CD4-positive, alpha-beta T cell treated with Interleukin-1 beta for 1 hour (primary cell): ENCODE results near the gene PTGER3.
"Not testable (repeated sequence)": the region's sequence is repeated elsewhere in the genome, so short reads cannot be mapped to it uniquely, and the experiment has no call there.

ENCODE experiments used
- DNase-seq, 2 donors: peaks; one replicate each; pipeline ENCODE4 v3.0.0-alpha.2; 2020 to 2022

PTGER3 gene

DNA sequence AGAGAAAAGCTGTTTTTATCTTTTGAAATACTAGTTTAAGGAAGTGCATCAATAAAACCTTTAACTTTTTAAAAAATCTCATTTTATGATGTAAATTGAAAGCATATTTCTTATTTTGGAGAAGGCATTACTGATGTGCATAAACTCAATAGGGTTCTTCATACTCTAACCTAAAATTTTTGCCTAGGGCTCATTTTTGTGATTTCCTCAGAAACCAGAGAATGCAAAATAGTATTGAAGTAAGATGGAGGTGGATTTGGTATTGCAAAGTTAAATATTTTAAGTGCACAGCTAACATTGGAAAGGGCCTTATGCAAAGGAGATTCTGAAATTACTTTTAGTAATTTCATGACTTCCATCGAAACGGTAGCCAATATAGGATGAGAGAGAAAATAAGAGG is 101.9 kb downstream of the PTGER3 start:
- no peak for DNase-seq

DNA sequence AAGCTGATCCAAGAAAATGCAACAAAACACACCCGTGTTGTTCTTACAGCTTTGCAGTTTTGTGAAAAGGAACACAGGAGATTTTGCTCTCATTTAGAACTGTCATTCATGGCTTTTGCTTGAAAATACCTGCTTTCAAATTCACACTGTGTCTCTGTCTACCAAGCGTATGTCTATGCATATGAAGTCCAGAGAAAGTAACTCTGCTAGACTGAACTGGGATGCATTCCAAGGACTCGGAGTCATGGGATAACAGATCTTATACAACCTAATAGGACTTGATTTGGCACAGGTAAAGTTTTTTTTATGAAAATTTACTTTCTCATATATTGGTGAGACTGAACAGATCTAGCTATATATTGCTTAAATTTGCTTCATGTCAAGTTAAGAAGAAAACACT is 102.4 kb downstream of the PTGER3 start:
- no peak for DNase-seq

DNA sequence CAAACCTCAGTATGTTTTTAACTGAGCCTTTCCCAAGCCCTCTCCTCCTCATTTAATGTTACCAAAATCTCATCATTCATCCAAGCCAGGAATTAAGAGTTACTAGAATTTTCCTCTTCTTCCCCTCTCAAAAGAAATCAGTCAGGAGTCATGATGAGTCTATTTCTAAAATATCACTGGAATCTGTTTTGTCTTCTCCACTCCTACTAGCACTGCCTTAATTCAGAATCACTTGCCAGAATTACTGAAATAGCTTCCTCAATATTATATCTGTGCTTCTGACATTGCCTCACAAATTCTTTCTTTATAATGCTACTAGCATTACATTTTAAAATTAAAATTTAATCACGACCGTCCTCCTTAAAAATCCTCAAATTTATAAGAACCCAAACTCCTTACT is 106.1 kb downstream of the PTGER3 start:
- no peak for DNase-seq

DNA sequence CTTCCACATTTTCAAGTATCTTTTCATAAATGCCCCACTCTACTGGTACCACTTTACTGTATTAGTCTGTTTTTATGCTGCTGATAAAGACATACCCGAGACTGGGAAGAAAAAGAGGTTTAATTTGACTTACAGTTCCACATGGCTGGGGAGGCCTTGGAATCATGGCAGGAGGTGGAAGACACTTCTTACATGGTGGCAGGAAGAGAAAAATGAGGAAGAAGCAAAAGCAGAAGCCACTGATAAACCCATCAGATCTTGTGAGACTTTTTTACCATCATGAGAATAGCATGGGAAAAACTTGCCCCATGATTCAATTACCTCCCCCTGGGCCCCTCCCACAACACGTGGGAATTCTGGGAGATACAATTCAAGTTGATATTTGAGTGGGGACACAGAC is 107.2 kb downstream of the PTGER3 start:
- not testable (repeated sequence) for DNase-seq

DNA sequence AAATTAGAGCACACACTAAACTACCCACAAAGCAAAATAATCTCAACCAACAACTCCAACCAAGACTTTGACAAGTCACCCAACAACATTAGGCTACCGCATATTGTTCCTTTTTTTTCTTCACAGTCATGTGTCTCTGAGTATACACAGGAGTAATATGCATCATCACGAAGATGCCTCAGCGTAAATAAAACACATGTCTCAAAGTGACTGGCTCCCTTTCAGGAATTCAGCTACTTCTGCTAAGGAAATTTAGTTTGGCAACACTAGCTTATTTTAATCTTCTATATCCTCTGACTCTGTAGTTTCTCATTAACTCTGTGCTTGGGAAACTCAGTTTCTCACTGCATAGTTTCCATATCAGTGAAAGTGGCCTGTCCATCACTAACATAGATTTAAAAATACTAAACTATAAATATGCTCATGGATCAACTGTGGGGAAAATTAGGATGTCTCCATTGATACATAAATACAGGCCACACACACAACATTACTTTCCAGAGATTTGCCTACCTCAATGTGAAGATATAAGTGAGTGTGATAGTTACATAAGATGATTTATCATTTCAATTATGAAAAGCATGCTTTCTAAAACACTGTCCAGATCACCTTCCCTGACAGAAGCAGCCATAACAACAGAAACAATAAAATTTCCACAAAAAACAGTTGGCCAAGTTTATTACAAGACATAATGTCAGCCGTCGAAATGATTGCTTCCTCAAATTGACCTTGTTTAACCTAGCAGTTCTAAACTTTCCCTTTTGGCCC is 113.2 kb downstream of the PTGER3 start:
- DNase-seq, result no peak

DNA sequence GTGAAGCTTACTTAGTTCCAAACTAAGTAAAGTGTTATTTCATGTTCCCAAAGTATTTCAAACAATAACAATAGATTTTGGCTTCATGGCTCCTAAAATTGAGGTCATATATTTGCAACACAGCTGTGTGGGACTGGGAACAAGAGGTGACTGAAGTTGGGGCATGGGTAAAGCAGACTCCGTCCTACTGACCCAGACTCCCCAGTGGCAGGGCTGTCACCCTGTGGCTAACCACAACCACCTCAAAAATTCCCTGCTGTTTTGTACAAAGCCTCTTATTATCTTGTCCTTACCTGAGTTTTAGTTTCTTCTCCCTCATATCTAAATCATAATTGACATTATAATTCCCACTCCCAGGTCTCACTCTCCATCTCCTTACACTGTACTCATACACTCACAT is 117.6 kb downstream of the PTGER3 start:
- no peak for DNase-seq

DNA sequence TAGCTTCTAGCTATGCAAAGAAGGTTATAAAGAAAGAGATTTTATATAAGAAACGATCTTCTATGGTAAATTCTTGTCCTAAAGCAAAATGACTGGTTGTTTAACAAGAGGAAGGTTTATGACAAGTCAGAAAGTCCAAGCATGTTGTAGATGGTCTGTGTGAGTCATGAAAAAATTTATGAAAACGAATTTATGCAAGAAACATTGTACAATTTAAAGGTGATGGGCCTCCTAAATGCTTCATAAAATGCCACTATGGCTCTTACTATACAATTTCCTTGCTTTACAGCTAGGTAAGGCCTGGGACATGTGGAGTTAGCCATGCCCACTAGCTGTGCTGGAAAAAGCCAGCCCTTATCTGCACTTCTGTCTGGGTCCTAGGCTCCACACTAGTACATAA is 125.4 kb downstream of the PTGER3 start:
- DNase-seq, result no peak
